CD1c-positive myeloid dendritic cell (primary cell): ENCODE measurements around the gene ZNF724.
"Not testable (repeated sequence)": the region's sequence is repeated elsewhere in the genome, so short reads cannot be mapped to it uniquely, and the experiment has no call there.

Experiments
- DNase-seq: peaks from one replicate; pipeline ENCODE4 v3.0.0-alpha.2; 2016; ENCODE audit errors: extremely low spot score

Gene ZNF724

GRCh38 chr19:23249911-23250649, at the start of gene ZNF724:
TSS of gene ZNF724 (minus strand) at chr19:23250394. CDS start at chr19:23250242, 152 bp downstream.
- DNase-seq, result peak; percentile 97

- DNase-seq, result no peak
Observed at GRCh38 chr19:23294141-23294540, 43.9 kb upstream of the ZNF724 start.

DNA sequence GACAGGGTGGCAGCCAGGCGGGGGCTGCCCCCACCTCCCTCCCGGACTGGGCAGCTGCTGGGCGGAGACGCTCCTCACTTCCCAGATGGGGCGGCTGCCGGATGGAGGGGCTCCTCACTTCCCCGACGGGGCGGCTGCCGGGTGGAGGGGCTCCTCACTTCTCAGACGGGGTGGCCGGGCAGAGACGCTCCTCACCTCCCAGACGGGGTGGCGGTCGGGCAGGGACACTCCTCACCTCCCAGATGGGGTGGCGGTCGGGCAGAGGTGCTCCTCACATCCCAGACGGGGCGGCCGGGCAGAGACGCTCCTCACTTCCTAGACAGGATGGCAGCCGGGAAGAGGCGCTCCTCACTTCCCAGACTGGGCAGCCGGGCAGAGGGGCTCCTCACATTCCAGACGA, 39.8 kb upstream of the ZNF724 start:
- not testable (repeated sequence) for DNase-seq

DNA sequence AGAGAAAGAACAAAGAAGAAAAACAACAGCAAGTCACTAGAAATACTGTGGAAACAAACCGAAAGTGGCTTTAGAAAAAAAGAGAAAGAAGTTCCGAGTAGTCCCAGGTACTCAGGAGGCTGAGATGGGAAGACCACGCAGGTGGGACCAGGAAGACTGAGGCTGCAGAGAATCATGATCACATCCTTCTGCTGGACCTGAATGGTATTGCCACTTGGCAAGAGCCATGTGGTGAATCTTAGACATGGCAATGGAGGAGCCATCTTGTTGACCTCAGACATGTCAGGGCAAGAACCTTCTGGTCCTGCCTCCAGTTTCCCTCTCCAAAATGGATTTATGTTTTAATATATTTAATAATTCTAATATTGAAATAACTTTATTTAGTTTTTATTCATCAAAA, 37.4 kb upstream of the ZNF724 start:
- no peak for DNase-seq

DNA sequence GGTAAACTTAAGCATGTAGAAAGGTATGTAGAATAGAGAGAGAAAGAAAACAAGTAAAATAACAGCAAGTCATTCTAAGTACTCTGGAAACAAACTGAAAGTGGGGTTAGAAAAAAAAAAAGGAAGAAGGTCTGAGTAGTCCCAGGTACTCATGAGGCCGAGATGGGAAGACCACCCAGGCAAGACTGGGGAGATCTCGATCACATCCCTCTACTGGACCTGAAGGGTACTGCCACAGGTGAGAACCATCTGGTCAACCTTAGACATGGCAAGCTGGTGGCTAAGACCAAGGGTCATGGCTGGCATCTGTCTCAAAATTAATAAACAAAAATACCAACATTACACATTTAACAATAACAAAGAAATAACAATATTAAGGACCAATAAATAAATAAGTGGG, 36.3 kb upstream of the ZNF724 start:
- DNase-seq, result no peak

- DNase-seq, result no peak
Observed at GRCh38 chr19:23285948-23286347, 35.8 kb upstream of the ZNF724 start.

DNA sequence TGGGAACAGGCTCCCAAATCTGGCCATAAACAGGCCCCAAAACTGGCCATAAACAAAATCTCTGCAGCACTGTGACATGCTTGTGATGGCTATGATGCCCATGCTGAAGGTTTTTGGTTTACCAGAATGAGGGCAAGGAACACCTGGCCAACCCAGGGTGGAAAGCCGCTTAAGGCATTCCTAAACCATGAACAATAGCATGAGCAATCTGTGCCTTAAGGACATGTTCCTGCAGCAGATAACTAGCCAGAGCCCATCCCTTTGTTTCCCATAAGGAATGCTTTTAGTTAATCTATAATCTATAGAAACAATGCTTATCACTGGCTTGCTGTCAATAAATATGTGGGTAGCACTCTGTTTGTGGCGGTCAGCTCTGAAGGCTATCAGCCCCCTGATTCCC, 35.1 kb upstream of the ZNF724 start:
- not testable (repeated sequence) for DNase-seq

DNA sequence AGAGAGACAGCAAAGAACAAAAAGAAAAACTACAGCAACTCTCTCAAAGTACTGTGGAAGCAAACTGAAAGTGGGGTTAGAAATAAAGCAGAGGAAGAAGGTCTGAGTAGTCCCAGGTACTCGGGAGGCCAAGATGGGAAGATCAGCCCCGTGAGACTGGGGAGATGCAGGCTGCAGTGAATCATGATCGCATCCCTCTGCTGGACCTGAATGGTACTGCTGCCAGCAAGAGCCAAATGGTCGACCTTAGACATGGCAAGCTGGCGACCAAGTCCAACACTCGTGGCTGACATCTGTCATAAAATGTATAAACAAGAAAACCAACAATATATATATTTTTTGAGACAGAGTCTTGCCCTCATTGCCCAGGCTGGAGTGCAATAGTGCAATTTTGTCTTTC, 33.7 kb upstream of the ZNF724 start:
- peak; percentile 43 for DNase-seq

DNA sequence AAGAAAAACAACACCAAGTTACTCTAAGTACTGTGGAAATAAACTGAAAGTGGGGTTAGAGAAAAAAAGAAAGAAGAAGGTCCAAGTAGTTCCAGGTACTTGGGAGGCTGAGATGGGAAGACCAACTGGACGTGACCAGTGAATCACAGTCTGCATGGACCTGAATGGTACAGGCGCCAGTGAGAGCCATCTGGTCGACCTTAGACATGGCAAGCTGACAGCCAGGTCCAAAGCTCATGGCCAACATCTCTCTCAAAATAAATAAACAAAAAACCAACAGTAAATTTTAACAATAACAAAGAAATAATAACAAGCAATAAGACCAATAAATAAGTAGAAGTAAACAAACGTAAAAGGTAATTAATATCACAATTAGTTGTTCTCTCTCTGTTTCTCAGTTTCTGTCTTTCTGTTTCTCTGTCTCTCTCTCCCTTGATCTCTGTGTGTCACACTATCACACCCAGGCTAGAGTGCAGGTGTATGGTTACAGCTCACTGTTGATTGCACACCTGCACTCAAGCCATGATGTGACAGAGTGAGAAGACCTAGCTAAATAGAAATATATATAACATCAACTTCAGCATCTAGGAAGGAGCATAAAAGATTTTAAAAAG, 31.6 kb upstream of the ZNF724 start:
- DNase-seq, result no peak

- not testable (repeated sequence) for DNase-seq
Observed at GRCh38 chr19:23278118-23278517, 27.9 kb upstream of the ZNF724 start.

DNA sequence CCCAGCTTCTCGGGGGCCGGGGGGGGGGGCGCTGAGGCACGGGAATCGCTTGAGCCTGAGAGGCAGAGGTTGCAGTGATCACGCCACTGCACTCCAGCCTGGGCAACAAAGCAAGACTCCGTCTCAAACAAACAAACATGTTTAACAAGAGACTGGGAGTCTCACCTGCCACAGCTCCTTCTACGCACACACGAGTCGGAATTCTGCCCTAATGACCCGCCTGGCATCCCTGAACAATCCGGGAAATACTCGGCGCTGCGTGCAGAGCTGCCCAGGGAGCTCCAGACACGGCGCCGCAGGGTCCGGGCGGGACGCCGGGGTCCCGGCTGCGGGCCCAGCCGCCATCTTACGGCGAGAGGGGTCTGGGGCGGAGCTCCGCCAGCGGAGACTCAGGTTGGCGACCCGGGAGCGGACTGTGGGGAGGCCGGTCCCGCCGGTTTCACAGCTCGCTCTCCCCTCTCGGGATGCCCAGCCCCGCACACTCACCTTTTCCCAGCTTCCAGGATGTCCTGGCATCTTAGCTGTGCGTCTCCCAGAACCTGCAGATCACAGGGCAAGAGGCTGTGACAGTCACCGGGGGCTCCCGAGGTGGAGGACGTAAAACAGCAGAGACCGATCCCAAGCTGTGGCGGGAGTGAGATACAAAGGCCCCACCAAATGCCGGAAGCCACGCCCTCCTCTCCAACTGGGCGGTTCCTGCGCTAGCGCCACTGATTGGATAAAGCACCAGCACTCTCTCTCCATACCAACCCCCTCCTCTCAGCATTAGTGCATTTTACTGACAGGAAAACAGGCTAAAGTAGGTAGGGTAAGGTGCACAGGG, 23.6 kb upstream of the ZNF724 start:
- peak; percentile 91 for DNase-seq

DNA sequence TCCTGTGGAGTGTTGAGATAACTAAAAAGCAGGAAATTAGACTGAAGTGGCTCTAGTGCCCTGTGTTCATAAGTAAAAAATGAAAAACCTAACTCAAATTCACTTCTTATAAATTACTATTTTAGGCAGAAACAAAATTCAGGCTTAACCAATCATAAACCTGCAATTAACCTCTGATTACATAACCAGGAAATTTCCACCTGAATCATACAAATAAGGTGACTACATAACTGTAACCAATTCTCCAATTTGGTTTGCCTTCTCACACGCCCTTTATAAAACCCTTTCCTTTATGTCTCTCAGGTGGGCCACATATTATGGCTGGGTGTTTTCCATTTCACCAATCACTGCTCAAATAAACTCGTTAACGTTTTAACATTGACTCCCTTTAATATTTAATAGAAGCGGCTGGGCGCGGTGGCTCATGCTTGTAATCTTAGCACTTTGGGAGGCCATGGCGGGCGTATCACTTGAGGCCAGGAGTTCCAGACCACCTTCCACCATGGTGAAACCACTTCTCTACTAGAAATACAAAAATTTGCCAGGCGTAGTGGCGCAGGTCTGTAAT, 22.9 kb upstream of the ZNF724 start:
- no peak for DNase-seq

DNA sequence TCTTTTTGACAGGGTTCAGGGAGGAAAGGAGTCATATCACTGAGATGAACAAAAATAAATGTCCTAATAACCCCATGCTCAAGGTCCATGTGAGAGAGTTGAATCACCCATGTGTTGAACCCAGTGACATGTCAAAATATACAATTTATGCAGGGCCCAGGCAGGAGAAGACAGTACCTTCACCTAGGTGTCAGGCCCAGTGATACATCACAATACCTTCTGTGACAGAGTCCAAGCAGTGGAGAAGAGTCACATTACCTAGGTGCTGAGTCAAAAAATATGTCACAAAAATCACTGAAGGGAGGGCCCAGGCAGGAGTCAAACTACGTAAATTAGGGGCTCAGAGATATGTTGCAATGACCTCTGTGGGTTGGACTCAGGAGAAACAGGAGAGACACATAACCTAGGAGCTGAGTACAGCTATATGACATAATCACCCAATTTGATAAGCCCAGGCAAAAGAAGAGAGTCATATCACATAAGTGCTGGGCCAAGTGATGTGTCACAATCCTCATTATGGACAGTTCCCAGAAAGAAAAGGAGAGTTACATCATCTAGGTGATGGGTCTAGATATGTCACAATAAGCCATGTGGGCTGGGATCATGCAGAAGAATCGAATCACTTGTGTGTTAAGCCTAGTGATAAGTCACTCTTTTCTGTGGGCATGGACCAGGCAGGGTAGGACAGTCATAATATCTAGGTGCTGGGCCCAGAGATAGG, 13.8 kb upstream of the ZNF724 start:
- peak; percentile 8 for DNase-seq

GRCh38 chr19:23263396-23263795, 13.2 kb upstream of the ZNF724 start:
- DNase-seq, result no peak

DNA sequence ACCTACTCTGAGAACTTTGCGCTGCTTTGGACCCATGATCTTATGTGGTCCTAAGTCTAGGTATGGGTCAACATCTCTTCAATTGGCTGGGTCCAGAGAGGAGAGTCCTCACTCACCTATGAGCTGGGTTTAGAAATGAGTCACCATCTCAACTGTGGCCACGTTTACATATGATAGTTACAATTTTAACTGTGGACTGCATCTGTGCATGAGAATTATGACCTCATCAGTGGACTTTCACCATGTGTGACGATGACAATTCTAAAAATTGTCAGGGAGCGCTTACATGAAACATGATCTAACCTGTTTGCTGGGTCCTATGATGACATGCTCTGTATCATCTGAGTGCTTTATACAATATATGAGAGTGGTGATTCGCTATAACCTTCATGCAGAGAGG, 12.7 kb upstream of the ZNF724 start:
- no peak for DNase-seq

DNA sequence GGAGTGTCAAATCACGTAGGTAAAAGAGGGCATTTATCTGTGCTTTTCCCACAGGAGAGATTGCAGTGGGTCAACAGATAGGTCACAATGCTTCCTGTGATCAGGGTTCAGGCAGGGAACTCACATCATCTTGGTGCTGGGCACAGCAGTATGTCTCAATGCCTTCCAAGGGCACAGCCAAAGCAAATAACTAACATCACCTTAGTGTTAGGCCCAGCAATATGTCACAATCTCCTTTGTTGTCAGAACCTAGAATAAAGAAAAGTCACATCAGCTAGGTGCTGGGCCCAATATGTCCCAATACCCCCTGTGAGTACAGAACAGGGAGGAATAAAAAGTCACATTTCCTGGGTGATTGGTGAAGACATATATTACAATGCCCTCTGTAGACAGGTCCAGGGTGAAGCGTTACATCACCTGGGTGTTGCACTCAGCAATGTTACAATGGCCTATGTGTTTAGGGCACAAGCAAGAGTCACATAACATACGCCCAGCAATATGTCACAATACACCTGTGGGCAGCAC, 11.4 kb upstream of the ZNF724 start:
- DNase-seq, result no peak

DNA sequence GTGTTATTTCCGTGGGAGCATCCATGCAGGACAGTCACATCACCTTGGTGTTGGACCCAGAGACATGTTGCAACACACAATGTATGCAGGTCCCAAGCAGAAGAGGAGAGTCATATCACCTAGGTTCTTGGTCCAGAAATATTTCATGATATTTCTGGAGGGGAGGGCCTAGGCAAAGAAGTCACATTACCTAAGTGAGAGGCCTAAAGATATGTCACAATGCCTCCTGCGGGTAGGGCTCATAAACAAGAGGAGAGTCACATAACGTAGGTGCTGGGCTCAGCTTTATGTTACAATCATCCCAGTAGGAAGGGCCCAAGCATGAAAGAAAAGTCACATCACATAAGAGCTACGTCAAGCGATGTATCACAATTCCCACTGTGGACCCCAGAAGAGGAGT, 10.8 kb upstream of the ZNF724 start:
- DNase-seq, result no peak

DNA sequence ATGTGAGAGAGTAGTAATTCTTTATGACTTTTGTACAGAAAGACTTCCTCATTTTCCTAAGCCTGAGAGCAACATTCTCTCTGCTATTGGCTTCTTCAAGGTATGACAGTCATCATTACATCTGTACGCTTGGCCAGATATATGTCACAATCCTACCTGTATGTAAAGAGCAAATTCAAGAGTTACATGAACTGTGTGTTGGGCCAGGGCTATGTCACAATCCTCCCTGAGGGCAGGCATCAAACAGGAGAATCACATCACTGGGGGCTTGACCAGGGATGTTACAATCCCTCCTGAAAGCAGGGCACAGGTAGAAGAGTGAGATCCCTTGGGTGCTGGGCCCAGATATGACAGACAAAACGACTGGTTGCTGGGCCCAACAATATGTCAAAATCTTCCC, 9.8 kb upstream of the ZNF724 start:
- DNase-seq, result no peak

DNA sequence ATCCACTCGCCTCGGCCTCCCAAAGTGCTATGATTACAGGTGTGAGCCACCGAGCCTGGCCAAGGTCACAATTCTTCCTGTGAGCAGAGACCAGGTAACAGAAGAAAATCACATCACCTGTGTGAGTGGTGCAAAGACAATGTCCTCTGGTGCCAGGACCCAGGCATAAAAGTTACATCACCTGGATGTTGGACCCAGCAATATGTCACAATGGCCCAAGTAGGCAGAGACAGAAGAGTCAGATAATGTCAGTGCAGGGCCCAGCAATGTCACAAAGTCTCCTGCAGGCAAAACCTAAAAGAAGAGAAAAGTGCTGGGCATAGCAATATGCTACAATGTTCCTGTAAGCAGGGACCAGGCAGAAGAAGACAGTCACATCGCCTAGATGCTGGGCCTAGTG, 5.5 kb upstream of the ZNF724 start:
- DNase-seq, result no peak

GRCh38 chr19:23254141-23254910, 4.1 kb upstream of the ZNF724 start:
- no peak for DNase-seq

DNA sequence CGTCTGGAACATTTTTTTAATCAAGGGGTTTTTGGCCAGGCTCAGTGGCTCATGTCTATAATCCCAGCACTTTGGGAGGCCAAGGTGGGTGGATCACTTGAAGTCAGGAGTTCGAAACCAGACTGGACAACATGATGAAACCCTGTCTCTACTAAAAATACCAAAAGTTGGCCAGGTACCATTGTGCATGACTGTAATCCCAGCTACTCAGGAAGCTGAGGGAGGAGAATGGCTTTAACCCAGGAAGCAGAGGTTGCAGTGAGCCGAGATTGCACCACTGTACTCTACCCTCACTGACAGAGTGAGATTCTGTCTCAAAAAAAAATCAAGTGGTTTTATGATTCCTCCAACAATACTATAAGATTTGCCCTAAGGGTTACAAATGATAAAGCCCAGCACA, 3.1 kb upstream of the ZNF724 start:
- DNase-seq, result not testable (repeated sequence)
